ENCODE data around the gene LRRC49.
"Not testable (repeated sequence)": the region's sequence is repeated elsewhere in the genome, so short reads cannot be mapped to it uniquely, and the experiment has no call there.

LRRC49 gene

GRCh38 chr15:70869346-70869745 lies 23.3 kb upstream of the LRRC49 start:
- no peak for DNase-seq

- DNase-seq: no peak
Measured at GRCh38 chr15:70870051-70870450, 22.6 kb upstream of the LRRC49 start.

GRCh38 chr15:70871490-70871889 lies 21.1 kb upstream of the LRRC49 start:
- DNase-seq: not testable (repeated sequence)

- DNase-seq: no peak
Measured at GRCh38 chr15:70873232-70874054, 19.2 kb upstream of the LRRC49 start.

- DNase-seq: no peak
Measured at GRCh38 chr15:70875001-70875782, 17.4 kb upstream of the LRRC49 start.

GRCh38 chr15:70876011-70876410 lies 16.6 kb upstream of the LRRC49 start:
- no peak for DNase-seq

GRCh38 chr15:70876683-70877082 lies 15.9 kb upstream of the LRRC49 start:
- no peak for DNase-seq

GRCh38 chr15:70879401-70879800 lies 13.2 kb upstream of the LRRC49 start:
- DNase-seq: no peak

GRCh38 chr15:70880781-70881180 lies 11.8 kb upstream of the LRRC49 start:
- DNase-seq: no peak

- no peak for DNase-seq
Measured at GRCh38 chr15:70882361-70882760, 10.3 kb upstream of the LRRC49 start.

- no peak for DNase-seq
Measured at GRCh38 chr15:70892912-70893560, 410 bp downstream of the LRRC49 start.

- DNase-seq: no peak
Measured at GRCh38 chr15:70902107-70902506, 9.5 kb downstream of the LRRC49 start.

- DNase-seq: no peak
Measured at GRCh38 chr15:70906842-70907241, 14.2 kb downstream of the LRRC49 start.

- DNase-seq: no peak
Measured at GRCh38 chr15:70907784-70908471, 15.3 kb downstream of the LRRC49 start.

GRCh38 chr15:70910958-70911357 lies 18.3 kb downstream of the LRRC49 start:
- no peak for DNase-seq

GRCh38 chr15:70912187-70912586 lies 19.6 kb downstream of the LRRC49 start:
- no peak for DNase-seq

- DNase-seq: no peak
Measured at GRCh38 chr15:70916531-70916930, 23.9 kb downstream of the LRRC49 start.

GRCh38 chr15:70917955-70918354 lies 25.3 kb downstream of the LRRC49 start:
- no peak for DNase-seq

GRCh38 chr15:70920981-70921696 lies 28.5 kb downstream of the LRRC49 start:
- no peak for DNase-seq

GRCh38 chr15:70922119-70922518 lies 29.5 kb downstream of the LRRC49 start:
- DNase-seq: no peak

- DNase-seq: no peak
Measured at GRCh38 chr15:70923311-70924080, 30.9 kb downstream of the LRRC49 start.

GRCh38 chr15:70926914-70927313 lies 34.3 kb downstream of the LRRC49 start:
- not testable (repeated sequence) for DNase-seq

Measured in CD4-positive, alpha-beta T cell treated with Interleukin-17A for 1 hour (primary cell).